Stimulated activated CD4-positive, alpha-beta T cell treated with anti-CD3 and anti-CD28 coated beads, TNF-alpha, amount 100 ng/mL, for 24 hours (primary cell): Measurements from ENCODE around the gene LANCL3.

Experiments
- DNase-seq, 3 experiments: peaks; one replicate each; pipeline ENCODE4 v3.0.0-alpha.2; 2020; ENCODE audit warnings: low read depth in 3 of 3

The LANCL3 gene

GRCh38 chrX:37679888-37680287 lies 108.4 kb downstream of the LANCL3 start:
- DNase-seq = no peak

DNA sequence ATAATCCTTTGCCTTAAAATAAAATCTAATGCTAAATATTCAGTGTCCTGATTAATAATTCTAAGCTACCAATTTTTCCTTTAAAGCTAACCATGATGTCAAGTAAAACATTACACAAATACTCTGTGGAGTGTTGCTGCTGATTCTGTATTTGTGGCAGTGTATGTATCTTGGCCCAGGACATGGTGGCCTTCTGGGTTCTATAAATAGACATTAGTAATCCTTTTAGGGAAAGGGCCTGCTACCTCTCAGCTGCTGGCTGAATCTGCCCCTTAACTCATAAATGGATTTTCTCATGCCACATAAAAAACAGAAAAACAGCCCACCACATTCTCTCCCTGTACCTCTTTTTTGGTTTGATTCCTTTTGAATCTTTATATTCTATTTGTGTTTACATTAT lies 113.0 kb downstream of the LANCL3 start:
- no peak for DNase-seq

DNA sequence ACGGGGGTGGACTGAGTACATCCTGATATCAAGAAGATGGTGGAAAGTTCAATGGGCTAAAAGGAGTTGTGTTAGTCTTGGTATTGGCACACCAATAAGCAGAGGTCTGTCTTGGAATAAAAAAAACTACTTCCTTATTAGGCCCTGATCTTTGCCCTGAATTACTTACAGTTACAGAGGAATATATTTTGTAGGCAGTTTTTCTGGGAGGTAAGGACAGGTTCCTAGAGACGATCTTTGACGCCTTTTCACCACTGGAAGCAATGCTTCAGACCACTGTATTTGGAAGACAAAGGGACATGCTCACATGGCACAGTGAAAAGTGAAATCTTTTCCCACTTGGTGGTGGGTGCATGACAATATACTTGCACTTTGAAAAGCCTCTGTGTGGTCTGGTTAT lies 113.5 kb downstream of the LANCL3 start:
- DNase-seq = no peak

DNA sequence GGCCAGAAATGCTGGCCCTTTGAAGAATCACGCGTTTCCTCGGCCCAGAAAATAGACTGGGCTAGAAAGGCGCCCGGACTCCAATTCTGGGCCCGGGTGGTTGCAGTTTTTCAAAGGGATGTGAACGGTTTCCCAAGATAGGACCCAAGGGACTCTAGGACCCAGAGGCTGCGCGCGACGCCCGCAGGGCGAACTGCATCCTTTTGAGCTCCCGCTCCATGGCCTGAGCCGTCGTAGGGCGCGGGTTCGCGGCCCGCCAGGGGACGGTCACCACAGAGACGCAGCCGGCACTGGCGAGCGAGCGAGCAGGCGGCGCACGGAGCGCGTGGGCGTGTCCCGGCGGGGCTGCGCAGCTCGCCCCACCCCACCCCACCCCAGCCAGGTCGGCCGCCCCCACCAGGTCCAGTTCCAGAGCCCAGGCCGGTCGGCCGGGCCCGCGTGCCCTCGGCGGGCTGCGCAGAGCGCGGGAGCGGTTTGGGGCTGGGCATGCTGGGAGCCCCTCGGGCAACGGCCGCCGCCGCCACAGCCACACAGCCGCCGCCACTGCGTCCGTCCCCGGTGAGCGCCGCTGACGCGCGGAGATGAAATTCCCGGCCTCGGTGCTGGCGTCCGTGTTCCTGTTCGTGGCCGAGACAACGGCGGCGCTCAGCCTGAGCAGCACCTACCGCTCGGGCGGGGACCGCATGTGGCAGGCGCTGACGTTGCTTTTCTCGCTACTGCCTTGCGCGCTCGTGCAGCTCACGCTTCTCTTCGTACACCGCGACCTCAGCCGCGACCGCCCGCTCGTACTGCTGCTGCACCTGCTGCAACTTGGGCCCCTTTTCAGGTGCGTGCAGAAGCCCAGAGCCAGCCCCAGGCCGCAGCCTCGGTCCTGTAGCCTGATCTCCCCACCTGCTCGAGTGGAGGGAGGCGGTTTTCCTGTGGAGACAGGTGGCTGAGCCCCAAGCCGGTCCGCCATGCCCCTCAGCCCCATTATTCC lies 114.2 kb downstream of the LANCL3 start, which contains the start of gene XK:
XK (plus strand) TSS at position 411 of the 979 bp plus-strand sequence; CDS start at position 582, 171 bp downstream.
- DNase-seq = peak in 1 of 3 experiments; percentile 42

- no peak for DNase-seq
Measured at GRCh38 chrX:37686369-37686995, 115.0 kb downstream of the LANCL3 start.

DNA sequence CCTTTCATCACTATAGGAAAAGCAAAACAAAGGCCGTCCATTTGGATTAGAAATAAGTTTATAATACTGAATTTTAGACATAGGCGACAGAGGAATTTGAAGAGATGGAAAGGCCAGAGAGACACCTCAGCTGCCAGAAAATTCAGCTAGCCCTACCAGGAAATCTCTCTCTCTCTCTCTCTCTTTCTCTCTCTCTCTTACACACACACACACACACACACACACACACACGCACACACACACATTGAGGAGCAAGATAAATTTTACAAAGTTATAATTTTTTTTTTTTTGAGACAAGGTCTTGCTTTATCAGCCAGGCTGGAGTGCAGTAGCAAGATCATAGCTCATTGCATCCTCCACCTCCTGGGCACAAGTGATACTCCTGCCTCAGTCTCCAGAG lies 115.5 kb downstream of the LANCL3 start:
- no peak for DNase-seq

DNA sequence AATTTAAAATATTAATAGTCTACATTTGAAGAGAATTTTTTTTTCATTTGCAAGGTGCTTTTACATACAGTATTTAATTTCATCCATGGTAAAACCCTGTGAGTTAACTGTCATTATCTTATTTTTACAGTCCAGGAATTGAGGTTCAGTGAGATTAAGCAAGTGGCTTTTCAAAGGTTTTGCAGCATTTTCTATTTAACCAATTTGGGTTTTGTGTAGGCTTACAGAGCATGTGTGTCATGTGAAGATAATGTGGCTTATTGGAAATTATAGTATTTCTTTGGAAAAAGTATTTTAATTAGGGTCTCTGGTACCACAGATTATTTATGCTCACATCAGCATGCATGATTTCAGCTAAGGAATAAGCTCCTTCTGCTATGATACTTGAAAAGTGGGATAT lies 118.7 kb downstream of the LANCL3 start:
- DNase-seq = no peak

GRCh38 chrX:37692918-37693317 lies 121.5 kb downstream of the LANCL3 start:
- no peak for DNase-seq

- no peak for DNase-seq
Measured at GRCh38 chrX:37697169-37697760, 125.8 kb downstream of the LANCL3 start.

GRCh38 chrX:37701588-37701987 lies 130.1 kb downstream of the LANCL3 start:
- DNase-seq = no peak

DNA sequence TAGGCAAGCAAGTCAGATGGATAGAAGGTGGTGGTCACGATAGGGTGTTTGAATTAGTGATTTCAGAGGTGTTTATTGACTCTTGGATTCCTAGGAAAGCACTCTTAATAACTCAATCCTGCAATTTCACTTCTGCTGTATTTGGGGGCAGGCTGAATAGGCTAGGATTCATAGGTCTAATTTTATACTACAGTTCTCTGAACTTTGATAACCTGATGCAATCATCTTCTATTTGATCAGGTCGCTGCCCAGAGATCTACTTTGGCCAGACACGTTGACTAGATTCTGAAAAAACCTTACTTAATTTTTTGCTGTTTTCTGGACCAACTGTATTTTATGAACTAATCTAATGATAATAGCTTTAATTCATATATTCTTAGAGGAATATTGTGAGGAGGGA lies 140.5 kb downstream of the LANCL3 start:
- no peak for DNase-seq

- DNase-seq = no peak
Measured at GRCh38 chrX:37712458-37712857, 141.0 kb downstream of the LANCL3 start.

DNA sequence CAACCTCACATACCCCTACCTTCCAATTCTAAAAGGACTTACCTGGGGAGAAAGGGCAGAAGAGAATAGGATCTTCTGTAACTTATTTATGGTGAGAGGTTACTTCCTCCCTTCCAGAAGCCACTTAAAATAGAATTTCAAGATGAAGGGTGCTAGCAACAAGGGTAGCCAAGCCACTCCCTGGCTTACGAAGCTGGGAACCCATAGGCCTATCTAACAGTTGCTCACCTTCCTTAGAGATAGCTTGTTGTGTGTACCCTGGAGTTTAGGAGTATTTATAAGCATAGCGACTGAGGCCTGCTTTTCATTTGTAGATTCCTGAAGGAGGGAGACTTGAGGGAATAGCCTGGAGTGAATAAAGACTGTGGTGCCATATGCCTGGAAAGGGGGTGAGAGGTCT lies 143.0 kb downstream of the LANCL3 start:
- no peak for DNase-seq

- DNase-seq = no peak
Measured at GRCh38 chrX:37716602-37717001, 145.1 kb downstream of the LANCL3 start.

DNA sequence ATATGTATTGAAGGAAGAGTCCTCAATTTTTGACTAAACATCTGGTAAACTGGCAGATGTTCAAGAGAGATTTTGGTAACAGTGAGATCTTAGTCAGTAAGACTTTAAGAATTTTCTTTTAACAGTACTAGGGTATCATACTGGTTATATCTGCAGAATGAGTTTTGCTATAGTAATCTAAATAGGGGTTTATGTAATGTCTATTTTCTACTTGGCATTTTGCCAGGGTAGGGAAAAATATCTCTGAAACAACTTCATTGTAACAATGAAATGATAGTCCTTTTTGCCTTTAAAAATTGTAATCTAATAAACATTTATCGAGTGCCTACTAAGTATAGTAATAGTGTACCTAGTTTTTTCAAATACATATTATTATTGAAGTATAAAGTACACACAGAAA lies 146.2 kb downstream of the LANCL3 start:
- no peak for DNase-seq

DNA sequence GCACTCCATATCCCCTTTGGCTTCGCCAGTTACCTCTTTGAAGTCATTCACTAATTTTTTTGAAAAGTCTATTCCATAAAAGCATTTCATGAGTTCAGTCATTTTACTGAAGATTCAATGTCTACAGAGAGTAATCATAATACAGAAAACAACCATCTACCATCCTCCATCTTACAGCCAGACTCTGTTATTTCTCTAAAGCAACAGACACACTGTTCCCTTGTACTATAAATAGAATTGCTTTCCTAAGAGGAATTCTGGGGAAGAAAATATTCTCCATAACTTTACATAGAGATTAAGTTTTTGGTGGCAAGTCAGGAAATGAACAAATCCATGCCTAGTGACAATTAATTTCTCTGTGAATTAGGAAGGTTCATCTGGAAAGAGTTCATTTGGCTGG lies 151.1 kb downstream of the LANCL3 start:
- DNase-seq = no peak

- DNase-seq = no peak
Measured at GRCh38 chrX:37726346-37726745, 154.9 kb downstream of the LANCL3 start.
